HG02885 (cell line): Measurements from ENCODE around the gene GDPD3.

ENCODE experiments used
- ATAC-seq: cut with Tn5 transposase; IDR thresholded peaks from one replicate; pipeline ENCODE4 v1.9.1; 2021; ENCODE audit warnings: mild to moderate bottlenecking; ENCODE audit not compliant: unreplicated experiment, poor library complexity

Gene GDPD3

GRCh38 chr16:30096862-30097563 is 16.3 kb downstream of the GDPD3 start:
- ATAC-seq = no peak

DNA sequence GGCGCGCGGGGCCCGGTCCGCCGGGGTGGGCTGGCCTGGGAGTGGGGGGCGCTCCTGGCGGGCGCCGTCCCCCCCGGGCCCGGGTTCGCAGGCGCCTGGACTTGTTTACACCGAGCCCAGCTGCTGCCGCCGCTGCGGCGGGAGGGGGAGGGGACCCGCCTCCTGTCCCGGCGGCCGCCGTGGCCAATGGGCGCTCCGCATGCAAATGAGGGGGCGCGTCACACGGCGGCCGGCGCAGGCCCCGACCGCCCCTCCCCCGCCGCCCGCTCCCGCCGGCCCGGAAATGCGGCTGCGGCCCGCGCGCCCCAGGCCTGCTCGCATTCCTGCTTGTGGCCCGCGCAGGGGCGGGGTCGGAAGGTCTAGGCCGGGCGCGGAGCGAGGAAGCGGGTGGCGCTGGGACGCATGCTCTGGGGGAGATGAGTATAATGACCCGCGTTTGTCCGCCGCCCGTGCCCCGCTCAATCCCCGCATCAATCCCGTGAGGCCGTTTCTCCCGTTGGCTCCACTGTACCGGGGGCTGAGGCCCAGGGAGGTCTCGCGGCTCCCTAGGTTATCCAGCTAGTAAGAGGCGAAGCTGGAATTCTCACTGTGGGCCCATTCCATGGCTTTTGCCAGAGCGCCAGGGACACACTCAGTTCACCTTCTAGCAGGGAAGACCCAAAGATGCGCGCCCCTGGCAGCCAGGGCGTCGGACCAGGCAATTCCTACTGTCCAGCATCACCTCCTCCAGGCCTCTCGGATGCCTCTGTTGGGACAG is 17.1 kb downstream of the GDPD3 start, which contains the start of gene YPEL3:
YPEL3 (minus strand) TSS at position 109 of the 757 bp plus-strand sequence. CDS start 731 bp downstream, outside the sequence.
- peak; percentile 60 for ATAC-seq

DNA sequence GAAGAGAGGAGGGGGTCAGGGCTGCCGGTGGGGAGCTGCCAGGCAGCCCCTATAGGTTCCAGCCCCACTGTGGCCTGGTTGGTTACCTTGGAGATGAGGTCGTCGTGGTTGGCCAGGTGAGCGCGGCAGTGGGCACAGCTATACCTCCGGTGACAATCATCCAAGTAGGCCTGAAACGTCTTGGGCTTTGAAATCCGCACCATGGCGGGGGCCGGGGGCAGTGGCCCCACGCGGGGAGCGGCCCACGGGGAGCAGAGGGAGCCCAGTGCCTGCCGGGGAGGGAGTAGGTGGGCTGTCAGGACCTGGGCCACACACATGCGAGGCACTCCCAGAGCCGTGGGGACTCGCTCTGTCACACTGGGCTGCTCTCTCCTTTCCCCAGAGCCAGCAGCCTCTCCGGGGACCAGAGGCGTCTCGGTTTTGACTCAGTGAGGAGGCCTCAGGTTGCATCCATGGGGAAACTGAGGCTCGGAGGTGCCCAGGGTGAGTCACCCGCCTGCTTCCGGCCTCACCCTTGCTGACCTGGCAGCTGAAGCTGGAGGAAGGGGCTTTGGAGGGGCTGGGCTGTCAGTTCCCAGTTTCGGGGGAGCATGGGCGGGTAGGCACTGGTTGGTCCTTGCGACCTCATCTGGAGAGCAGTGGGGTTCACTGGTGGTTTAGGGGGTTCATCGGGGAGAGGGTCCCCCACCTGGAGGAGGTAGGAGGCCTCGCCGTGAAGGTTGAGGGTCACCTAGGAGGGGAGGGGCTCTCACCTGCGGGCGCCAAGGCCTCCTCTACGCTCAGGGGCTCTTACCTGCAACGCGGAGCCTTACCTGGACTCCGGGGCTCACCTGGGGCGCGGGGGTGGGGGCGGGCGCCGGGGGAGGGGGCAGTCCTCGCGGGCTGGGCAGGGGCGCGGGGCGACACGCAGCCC is 17.9 kb downstream of the GDPD3 start:
- ATAC-seq = no peak

- ATAC-seq = no peak
These were observed 18.7 kb downstream of the GDPD3 start for GRCh38 chr16:30094541-30095165.

DNA sequence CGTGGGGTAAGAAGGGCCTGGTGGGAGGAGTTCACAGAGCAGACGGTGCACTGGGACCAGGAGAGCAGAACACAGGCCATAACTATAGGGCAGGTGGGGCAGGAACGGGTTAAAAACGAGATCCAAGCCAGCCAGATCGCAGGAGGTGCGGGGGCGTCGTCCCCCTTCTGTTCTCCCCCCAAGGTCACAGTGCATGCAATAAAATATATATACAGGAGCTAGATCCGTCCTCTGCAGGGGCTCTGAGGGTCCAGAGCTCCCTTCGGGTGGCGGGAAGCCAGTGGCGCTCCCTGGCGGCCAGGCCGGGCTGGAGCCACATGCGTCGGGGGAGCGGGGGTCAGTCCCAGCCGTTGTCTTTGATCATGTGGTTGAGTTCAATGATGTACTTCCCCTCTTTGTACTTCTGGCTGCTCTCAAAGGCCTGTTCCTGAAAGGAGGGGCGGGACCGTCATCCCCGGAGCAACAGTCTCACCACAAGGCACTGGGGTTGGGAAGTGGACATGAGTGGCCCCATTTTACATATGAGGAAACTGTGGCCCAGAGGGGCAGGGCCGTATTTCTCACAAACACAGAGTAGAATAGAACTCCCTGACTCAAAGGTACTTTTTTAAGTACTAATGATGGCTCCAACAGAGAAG is 20.8 kb downstream of the GDPD3 start:
- ATAC-seq = peak; percentile 43

- ATAC-seq = peak; percentile 72
These were observed 21.6 kb downstream of the GDPD3 start, which contains the start of gene TBX6 for GRCh38 chr16:30091474-30092372. TSS of gene TBX6 (minus strand) at chr16:30091924. CDS start at chr16:30091193, 731 bp downstream.

GRCh38 chr16:30090610-30091331 is 22.6 kb downstream of the GDPD3 start:
- no peak for ATAC-seq

GRCh38 chr16:30088832-30089624 is 24.3 kb downstream of the GDPD3 start:
- ATAC-seq = no peak

DNA sequence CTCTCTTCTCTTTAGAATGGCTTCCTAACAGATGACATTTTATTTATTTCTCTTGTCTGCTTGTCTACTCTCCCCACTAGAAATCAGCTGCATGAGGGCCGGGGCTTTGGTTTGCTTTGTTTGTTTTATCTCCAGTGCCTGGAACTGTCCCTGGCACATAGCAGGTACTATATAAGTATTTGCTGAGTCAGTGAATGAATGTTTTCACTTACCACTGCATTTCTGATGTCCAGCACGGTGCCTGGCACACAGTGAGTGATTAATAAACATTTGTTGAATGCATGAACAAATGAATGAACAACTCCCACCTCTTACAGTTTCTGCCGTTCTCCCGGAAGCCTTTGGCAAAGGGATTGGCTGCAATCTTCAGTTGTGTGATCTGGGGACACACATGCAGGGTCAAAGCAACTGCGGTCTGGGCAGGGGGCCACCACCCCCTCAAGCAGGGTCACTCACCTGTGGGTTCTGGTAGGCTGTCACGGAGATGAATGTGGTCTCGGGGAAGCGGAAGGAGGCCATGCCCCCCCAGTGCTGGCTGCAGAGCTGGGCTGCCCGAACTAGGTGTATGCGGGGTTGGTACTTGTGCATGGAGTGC is 25.0 kb downstream of the GDPD3 start:
- ATAC-seq = no peak

DNA sequence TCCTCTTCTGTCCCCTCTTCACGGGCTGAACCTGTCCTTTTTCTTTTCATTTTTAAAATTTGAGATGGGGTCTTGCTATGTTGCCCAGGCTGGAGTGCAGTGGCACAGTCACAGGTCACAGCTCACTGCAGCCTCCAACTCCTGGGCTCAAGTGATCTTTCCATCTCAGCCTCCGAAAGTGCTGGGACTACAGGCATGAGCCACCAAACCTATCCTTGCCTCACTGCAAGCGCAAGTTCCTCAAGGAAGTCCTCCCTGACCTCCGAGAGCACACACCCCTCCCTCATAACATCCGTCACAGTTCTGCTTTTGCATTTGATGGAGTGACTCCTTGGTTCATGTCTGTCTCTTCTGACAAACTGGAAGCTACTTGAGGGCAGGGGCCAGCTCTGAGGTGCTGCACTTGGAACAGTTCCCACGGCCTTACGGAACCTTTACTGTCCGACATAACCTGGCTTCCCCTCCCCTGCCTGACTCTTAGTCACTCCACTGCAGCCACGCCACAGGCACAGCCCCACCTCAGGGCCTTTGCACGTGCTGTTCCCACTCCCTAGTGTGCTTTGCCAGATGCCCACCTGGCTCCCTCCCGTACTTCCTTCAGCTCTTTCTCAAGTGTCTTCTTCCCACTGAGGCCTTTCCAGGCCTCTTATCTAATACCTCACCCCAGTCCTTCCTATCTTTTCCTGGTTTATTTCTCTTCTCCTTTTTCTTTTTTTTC is 26.0 kb downstream of the GDPD3 start:
- ATAC-seq = no peak

DNA sequence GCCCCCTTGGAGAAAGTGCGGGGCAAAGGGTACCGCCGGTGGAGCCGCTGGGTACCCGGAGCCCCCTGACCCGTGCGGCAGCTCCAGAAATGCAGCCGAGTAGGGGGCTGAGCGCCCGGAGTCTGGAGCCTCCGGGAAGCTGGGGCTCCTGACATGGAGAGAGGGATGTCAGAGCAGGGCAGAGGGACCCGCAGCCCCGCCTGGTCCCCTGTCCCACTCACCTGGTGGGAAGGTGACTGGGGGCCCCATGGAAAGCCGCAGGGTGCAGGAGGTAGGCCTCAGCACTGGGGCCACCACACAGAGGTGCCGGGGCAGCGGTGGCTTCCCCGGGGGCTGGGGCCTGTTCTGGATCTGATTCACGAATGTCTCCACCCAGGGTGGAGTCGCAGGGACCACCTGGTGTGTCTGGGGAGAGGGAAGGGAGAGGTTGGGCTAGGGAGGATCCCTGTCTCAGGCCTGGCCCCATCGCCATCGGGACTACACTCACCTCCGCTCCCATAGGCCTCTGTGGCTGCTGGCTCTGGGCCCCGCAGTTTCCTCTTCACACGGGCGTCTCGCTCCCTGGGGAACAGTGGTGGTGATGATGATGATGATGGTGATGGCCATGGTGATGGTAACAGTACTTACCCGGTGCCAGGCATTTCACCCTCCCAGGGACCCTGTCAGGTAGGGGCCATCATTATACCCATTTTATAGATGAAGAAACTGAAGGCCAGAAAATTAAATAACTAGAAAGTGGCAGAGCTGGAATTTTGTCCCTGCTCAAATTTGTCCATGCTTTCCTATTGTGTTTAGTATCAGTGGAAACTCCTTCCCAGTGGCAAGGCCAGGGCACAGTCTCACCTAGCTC is 26.8 kb downstream of the GDPD3 start:
- no peak for ATAC-seq

- no peak for ATAC-seq
These were observed 27.5 kb downstream of the GDPD3 start for GRCh38 chr16:30085820-30086219.

GRCh38 chr16:30085247-30085646 is 28.1 kb downstream of the GDPD3 start:
- ATAC-seq = no peak

GRCh38 chr16:30084816-30085159 is 28.5 kb downstream of the GDPD3 start:
- ATAC-seq = no peak

DNA sequence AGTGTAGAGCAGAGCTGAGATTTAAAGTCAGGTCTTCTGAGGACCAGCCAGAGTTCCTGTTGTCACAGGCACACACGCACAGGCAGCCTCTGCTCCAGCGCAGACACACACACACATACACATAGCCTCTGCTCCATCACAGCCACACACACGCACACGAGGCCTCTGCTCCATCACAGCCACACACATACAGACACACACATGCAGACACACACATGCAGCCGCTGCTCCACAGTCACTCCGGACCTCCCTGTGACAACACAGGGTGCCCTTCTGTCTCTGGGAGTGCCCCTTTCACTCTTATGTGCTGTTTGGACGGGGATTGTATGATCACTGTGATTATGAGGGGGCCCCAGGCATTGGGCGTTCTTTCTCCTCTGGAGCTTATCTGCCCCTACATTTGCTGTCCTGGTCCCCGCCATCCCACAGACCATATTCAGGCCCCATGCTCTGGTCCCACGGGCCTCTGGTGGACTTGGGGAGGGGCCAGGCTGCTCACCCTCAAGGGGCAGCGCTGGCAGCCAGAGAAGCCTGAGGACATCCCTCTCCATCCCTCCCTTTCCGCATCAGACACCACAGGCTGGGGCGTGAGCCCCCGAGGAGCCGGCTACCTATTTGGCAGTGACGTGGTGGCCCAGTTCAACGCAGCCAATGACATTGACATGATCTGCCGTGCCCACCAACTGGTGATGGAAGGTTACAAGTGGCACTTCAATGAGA is 29.1 kb downstream of the GDPD3 start:
- no peak for ATAC-seq
